Vagina (tissue), 2 donors: ENCODE results near the gene RASAL3.

ENCODE experiments used
- CTCF ChIP-seq, 3 experiments: fragments of 450-650 bp in 2 of 3; fragments of 200-600 bp in 1 of 3; sonication (generic) in 1 of 3; IDR thresholded peaks; one replicate each; pipeline ENCODE4 v1.5.1; 2017 to 2019; ENCODE audit warnings: antibody characterized with exemption in 3 of 3, mild to moderate bottlenecking in 2 of 3, moderate library complexity in 2 of 3
- POLR2A ChIP-seq, 2 donors: fragments of 450-650 bp; IDR thresholded peaks; one replicate each; pipeline ENCODE4 v1.6.1; 2017; ENCODE audit warnings: antibody characterized with exemption in 2 of 2, mild to moderate bottlenecking in 2 of 2, moderate library complexity in 2 of 2
- POLR2AphosphoS5 ChIP-seq, 2 donors: sonication (generic); formaldehyde crosslinking; IDR thresholded peaks; one replicate each; pipeline ENCODE4 v1.9.0; 2017; ENCODE audit warnings: antibody characterized with exemption in 2 of 2, mild to moderate bottlenecking in 2 of 2, low read depth in 1 of 2; ENCODE audit not compliant: insufficient read depth in 1 of 2

GRCh38 chr19:15488489-15489226, 24.3 kb upstream of the RASAL3 start:
- TF ChIP-seq CTCF (IDR thresholded peaks at IDR 0.05) (no peak), POLR2AphosphoS5 (IDR thresholded peaks at IDR 0.05; ENCODE audit: insufficient read depth in 1 of 2, low read depth in 1 of 2) (peak in 1 of 2 donors; percentile 42), POLR2A (IDR thresholded peaks at IDR 0.05) (no peak)
